ENCODE results near the gene CEMIP.

GRCh38 chr15:80730926-80731325 lies 48.2 kb upstream of the CEMIP start:
- no peak for TF ChIP-seq CTCF (IDR thresholded peaks at IDR 0.05; ENCODE audit: insufficient read depth, low read depth, low read length)
- no peak for TF ChIP-seq EZH2 (IDR thresholded peaks at IDR 0.05; ENCODE audit: insufficient read depth, low read length)
